ENCODE measurements around the gene MAD1L1.
"Not testable (repeated sequence)": the region's sequence is repeated elsewhere in the genome, so short reads cannot be mapped to it uniquely, and the experiment has no call there.

MAD1L1 gene

GRCh38 chr7:1998146-1998545, 234.6 kb downstream of the MAD1L1 start:
- no peak for TF ChIP-seq CTCF (IDR thresholded peaks at IDR 0.05; ENCODE audit: borderline replicate concordance, insufficient read depth, low read depth, low read length)
- no peak overlapping the region for H3K4me3 ChIP-seq (ENCODE audit: low read depth, low read length)

- no peak overlapping the region for H3K4me3 ChIP-seq (ENCODE audit: low read depth, low read length)
- TF ChIP-seq CTCF (IDR thresholded peaks at IDR 0.05; ENCODE audit: borderline replicate concordance, insufficient read depth, low read depth, low read length) = no peak
These were observed 235.1 kb downstream of the MAD1L1 start for GRCh38 chr7:1997537-1998076.

- no peak overlapping the region for H3K4me3 ChIP-seq (ENCODE audit: low read depth, low read length)
- no peak for TF ChIP-seq CTCF (IDR thresholded peaks at IDR 0.05; ENCODE audit: borderline replicate concordance, insufficient read depth, low read depth, low read length)
These were observed 235.9 kb downstream of the MAD1L1 start for GRCh38 chr7:1996816-1997215.

GRCh38 chr7:1995911-1996420, 236.8 kb downstream of the MAD1L1 start:
- not testable (repeated sequence) for H3K4me3 ChIP-seq (ENCODE audit: low read depth, low read length)

GRCh38 chr7:1995426-1995825, 237.3 kb downstream of the MAD1L1 start:
- no peak overlapping the region for H3K4me3 ChIP-seq (ENCODE audit: low read depth, low read length)
- no peak for TF ChIP-seq CTCF (IDR thresholded peaks at IDR 0.05; ENCODE audit: borderline replicate concordance, insufficient read depth, low read depth, low read length)

- H3K4me3 ChIP-seq (ENCODE audit: low read depth, low read length) = no peak overlapping the region
These were observed 237.8 kb downstream of the MAD1L1 start for GRCh38 chr7:1994931-1995330.

More at GRCh38 chr7:1994931-1995330, 237.8 kb downstream of the MAD1L1 start:
- no peak for TF ChIP-seq CTCF (IDR thresholded peaks at IDR 0.05; ENCODE audit: borderline replicate concordance, insufficient read depth, low read depth, low read length)
